ENCODE measurements around the gene PIGU. TPM values are rescaled to one million over a fixed set of nuclear protein-coding genes. Genes with fewer than 3 reads are reported as not detected.

The PIGU gene
- total RNA-seq, 1 experiment from 2014 or later = 25.0 TPM

GRCh38 chr20:34701405-34702085, 24.7 kb upstream of the PIGU start:
- Histone ChIP-seq H3K9me2 (ENCODE audit: insufficient read depth) (no peaks in the 10 kb centered on the region), H3K27me3 (ENCODE audit: insufficient read depth, low read depth) (no peaks in the 10 kb centered on the region), H3K27ac (no peak overlapping the region), H4K20me1 (ENCODE audit: insufficient read depth) (no peaks in the 10 kb centered on the region; the same call in 1 of the 2 replicates), H3K4me1 (replicated peaks; ENCODE audit: insufficient read depth) (peaks cover 26% of the 10 kb centered on the region), H3K36me3 (ENCODE audit: low read depth) (no peaks in the 10 kb centered on the region), H3K9me3 (ENCODE audit: insufficient read depth, low read depth) (no peaks in the 10 kb centered on the region), H3K79me2 (ENCODE audit: low read depth) (no peaks in the 10 kb centered on the region), H3K4me3 (no peak overlapping the region), H3K4me2 (no peak overlapping the region), H3F3A (ENCODE audit: insufficient read depth, low read depth) (peaks cover 27% of the 10 kb centered on the region), H2AFZ (no peak overlapping the region)
- ChIA-PET CTCF (no interaction called here), POLR2A (ENCODE audit: unreplicated experiment) (interaction anchor here (0.6 kb wide), 1 partner anchor 12 kb away, joined by 3 read pairs; no protein-coding TSS in a partner anchor)
- TF ChIP-seq EZH2 (IDR thresholded peaks at IDR 0.05; ENCODE audit: low read depth) (no peak), CTCF (conservative IDR thresholded peaks at IDR 0.05) (no peak)
- no TSS peak for BruUV-seq (replicated peaks)
- intact Hi-C loops (cut with micrococcal nuclease; ENCODE audit: unreplicated experiment) = no loop called here
- peak in 1 of 2 experiments; percentile 65 for DNase-seq

- no TSS peak for BruUV-seq (replicated peaks)
Observed at GRCh38 chr20:34693414-34693813, 16.5 kb upstream of the PIGU start.

GRCh38 chr20:34691838-34692237, 14.9 kb upstream of the PIGU start:
- ChIA-PET POLR2A (ENCODE audit: unreplicated experiment) (no interaction called here), CTCF (no interaction called here)
- Histone ChIP-seq H3K4me1 (replicated peaks; ENCODE audit: insufficient read depth) (no peaks in the 10 kb centered on the region; the same call in 1 of the 2 replicates), H4K20me1 (ENCODE audit: insufficient read depth) (no peaks in the 10 kb centered on the region), H3K4me3 (no peak overlapping the region), H3K27ac (no peak overlapping the region), H3K36me3 (ENCODE audit: low read depth) (no peaks in the 10 kb centered on the region), H3K9me3 (ENCODE audit: insufficient read depth, low read depth) (no peaks in the 10 kb centered on the region), H3F3A (ENCODE audit: insufficient read depth, low read depth) (peaks cover 10% of the 10 kb centered on the region; the same call in 1 of the 2 replicates), H2AFZ (no peak overlapping the region), H3K79me2 (ENCODE audit: low read depth) (no peaks in the 10 kb centered on the region), H3K4me2 (no peak overlapping the region), H3K9me2 (ENCODE audit: insufficient read depth) (no peaks in the 10 kb centered on the region), H3K27me3 (ENCODE audit: insufficient read depth, low read depth) (no peaks in the 10 kb centered on the region)
- no peak for DNase-seq
- intact Hi-C loops (cut with micrococcal nuclease; ENCODE audit: unreplicated experiment) = no loop called here
- BruUV-seq (replicated peaks) = no TSS peak
- no peak for TF ChIP-seq EZH2 (IDR thresholded peaks at IDR 0.05; ENCODE audit: low read depth)
- TF ChIP-seq CTCF (conservative IDR thresholded peaks at IDR 0.05) = no peak

More at GRCh38 chr20:34693414-34693813, 16.5 kb upstream of the PIGU start:
- Histone ChIP-seq H3K9me2 (ENCODE audit: insufficient read depth) (no peaks in the 10 kb centered on the region), H3K4me3 (no peak overlapping the region), H2AFZ (no peak overlapping the region), H3K4me2 (no peak overlapping the region), H3F3A (ENCODE audit: insufficient read depth, low read depth) (peaks cover 10% of the 10 kb centered on the region; the same call in 1 of the 2 replicates), H3K36me3 (ENCODE audit: low read depth) (no peaks in the 10 kb centered on the region), H3K4me1 (replicated peaks; ENCODE audit: insufficient read depth) (no peaks in the 10 kb centered on the region; the same call in 1 of the 2 replicates), H3K27me3 (ENCODE audit: insufficient read depth, low read depth) (no peaks in the 10 kb centered on the region), H3K27ac (no peak overlapping the region), H3K9me3 (ENCODE audit: insufficient read depth, low read depth) (no peaks in the 10 kb centered on the region), H3K79me2 (ENCODE audit: low read depth) (no peaks in the 10 kb centered on the region), H4K20me1 (ENCODE audit: insufficient read depth) (no peaks in the 10 kb centered on the region)
- intact Hi-C loops (cut with micrococcal nuclease; ENCODE audit: unreplicated experiment) = no loop called here
- ChIA-PET CTCF (interaction anchor here (0.7 kb wide), 1 partner anchor 517 kb away, joined by 5 read pairs; no protein-coding TSS in a partner anchor), POLR2A (ENCODE audit: unreplicated experiment) (no interaction called here)
- TF ChIP-seq CTCF (conservative IDR thresholded peaks at IDR 0.05) (no peak), EZH2 (IDR thresholded peaks at IDR 0.05; ENCODE audit: low read depth) (no peak)
- no peak for DNase-seq
